OCI-LY1 (cell line): Measurements from ENCODE around the gene ZNF688.
A peak's percentile ranks its signal among the peaks of the same experiment; 100 is the strongest.

ENCODE experiments used
- H2AFZ ChIP-seq: fragments of 200-600 bp; sonication (generic), shearing (Covaris generic); 2 replicates; pipeline ENCODE4 v1.6.0; 2014; ENCODE audit warnings: antibody characterized with exemption, mild to moderate bottlenecking, low read length
- H3F3A ChIP-seq: fragments of 200-600 bp; sonication (generic), shearing (Covaris generic); 2 replicates; pipeline ENCODE4 v1.6.0; 2014; ENCODE audit warnings: mild to moderate bottlenecking, antibody characterized with exemption, low read length, moderate library complexity; ENCODE audit not compliant: insufficient read depth
- H3K27ac ChIP-seq: fragments of 200-600 bp; sonication (generic); 2 replicates; pipeline ENCODE4 v1.5.1; 2014; ENCODE audit warnings: low read length, mixed run types, mild to moderate bottlenecking, low read depth; ENCODE audit not compliant: poor library complexity, severe bottlenecking
- H3K27me3 ChIP-seq: fragments of 200-600 bp; sonication (generic); 2 replicates; pipeline ENCODE4 v1.6.0; 2014; ENCODE audit warnings: antibody characterized with exemption, mild to moderate bottlenecking, low read length, moderate library complexity; ENCODE audit not compliant: insufficient read depth
- H3K36me3 ChIP-seq: fragments of 200-600 bp; sonication (generic); 2 replicates; pipeline ENCODE4 v1.6.1; 2014; ENCODE audit warnings: mild to moderate bottlenecking, antibody characterized with exemption, low read length, moderate library complexity, mixed read lengths; ENCODE audit not compliant: insufficient read depth
- H3K4me1 ChIP-seq: fragments of 200-600 bp; sonication (generic); 2 replicates; pipeline ENCODE4 v1.5.1; 2014; ENCODE audit warnings: mild to moderate bottlenecking, low read length, moderate library complexity; ENCODE audit not compliant: insufficient read depth, severe bottlenecking
- H3K4me2 ChIP-seq: fragments of 200-600 bp; sonication (generic), shearing (Covaris generic); 2 replicates; pipeline ENCODE4 v1.6.1; 2014; ENCODE audit warnings: low read length
- H3K4me3 ChIP-seq: fragments of 200-600 bp; sonication (generic); 2 replicates; pipeline ENCODE4 v1.5.1; 2014; ENCODE audit warnings: low read length, low read depth, mild to moderate bottlenecking, mixed read lengths; ENCODE audit not compliant: poor library complexity, severe bottlenecking
- H3K79me2 ChIP-seq: fragments of 200-600 bp; shearing (Covaris generic); 2 replicates; pipeline ENCODE4 v1.6.1; 2016; ENCODE audit warnings: mixed run types, low read length, mixed read lengths; ENCODE audit not compliant: insufficient read depth
- H3K9ac ChIP-seq: fragments of 200-600 bp; sonication (generic), shearing (Covaris generic); 2 replicates; pipeline ENCODE4 v1.6.1; 2014; ENCODE audit warnings: mild to moderate bottlenecking, low read length, mixed read lengths
- H3K9me2 ChIP-seq: fragments of 200-600 bp; sonication (generic), shearing (Covaris generic); 2 replicates; pipeline ENCODE4 v1.6.1; 2014; ENCODE audit warnings: low read depth, mild to moderate bottlenecking, low read length, mixed read lengths
- H3K9me3 ChIP-seq: fragments of 200-600 bp; shearing (Covaris generic); 2 replicates; pipeline ENCODE4 v1.6.1; 2014; ENCODE audit warnings: low read length, mixed read lengths
- H4K20me1 ChIP-seq: fragments of 200-600 bp; sonication (generic), shearing (Covaris generic); 2 replicates; pipeline ENCODE4 v1.6.0; 2016; ENCODE audit warnings: mild to moderate bottlenecking, low read length; ENCODE audit not compliant: insufficient read depth
- EZH2 ChIP-seq: fragments of 200-600 bp; sonication (generic), shearing (Covaris generic); IDR thresholded peaks from 2 replicates; pipeline ENCODE4 v1.8.0; 2017; ENCODE audit warnings: borderline replicate concordance, mixed run types, mild to moderate bottlenecking, antibody characterized with exemption, low read length, moderate library complexity, mixed read lengths
- TF ChIP-seq, protein P1 (sequence below): fragments of 200-600 bp; sonication (generic), shearing (Covaris generic); IDR thresholded peaks from 2 replicates; pipeline ENCODE4 v1.5.1; 2017; ENCODE audit warnings: mild to moderate bottlenecking, antibody characterized with exemption, low read length, moderate library complexity, mixed read lengths

The ZNF688 gene

DNA sequence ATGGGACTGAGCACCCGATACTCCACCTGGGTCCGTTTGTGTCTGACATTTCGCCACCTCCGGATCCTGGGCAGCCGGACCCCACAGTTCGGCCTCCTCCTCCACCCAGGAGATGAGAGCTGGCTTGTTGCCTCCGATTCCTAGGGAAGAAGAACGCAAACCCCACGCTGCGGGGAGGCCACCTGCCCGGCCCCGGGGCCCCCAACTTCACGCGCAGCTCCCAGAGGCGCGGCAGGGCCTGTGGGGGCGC, 13.9 kb downstream of the ZNF688 start:
- Histone ChIP-seq H3K4me3 (peak overlapping the region; percentile 82), H3K9me2 (no peaks in the 10 kb centered on the region), H3F3A (0 out of 2 replicates have a peak, but pooled peaks cover 3% of the 10 kb centered on the region), H2AFZ (no peak overlapping the region), H3K4me1 (peaks cover 21% of the 10 kb centered on the region), H3K27ac (peak overlapping the region; percentile 64), H3K36me3 (peaks cover 38% of the 10 kb centered on the region), H3K9ac (peak overlapping the region; percentile 93), H4K20me1 (no peaks in the 10 kb centered on the region), H3K79me2 (0 out of 2 replicates have a peak, but pooled peaks cover 4% of the 10 kb centered on the region), H3K4me2 (peak overlapping the region; percentile 61), H3K27me3 (no peaks in the 10 kb centered on the region), H3K9me3 (no peaks in the 10 kb centered on the region)
- TF ChIP-seq, protein P1, sequence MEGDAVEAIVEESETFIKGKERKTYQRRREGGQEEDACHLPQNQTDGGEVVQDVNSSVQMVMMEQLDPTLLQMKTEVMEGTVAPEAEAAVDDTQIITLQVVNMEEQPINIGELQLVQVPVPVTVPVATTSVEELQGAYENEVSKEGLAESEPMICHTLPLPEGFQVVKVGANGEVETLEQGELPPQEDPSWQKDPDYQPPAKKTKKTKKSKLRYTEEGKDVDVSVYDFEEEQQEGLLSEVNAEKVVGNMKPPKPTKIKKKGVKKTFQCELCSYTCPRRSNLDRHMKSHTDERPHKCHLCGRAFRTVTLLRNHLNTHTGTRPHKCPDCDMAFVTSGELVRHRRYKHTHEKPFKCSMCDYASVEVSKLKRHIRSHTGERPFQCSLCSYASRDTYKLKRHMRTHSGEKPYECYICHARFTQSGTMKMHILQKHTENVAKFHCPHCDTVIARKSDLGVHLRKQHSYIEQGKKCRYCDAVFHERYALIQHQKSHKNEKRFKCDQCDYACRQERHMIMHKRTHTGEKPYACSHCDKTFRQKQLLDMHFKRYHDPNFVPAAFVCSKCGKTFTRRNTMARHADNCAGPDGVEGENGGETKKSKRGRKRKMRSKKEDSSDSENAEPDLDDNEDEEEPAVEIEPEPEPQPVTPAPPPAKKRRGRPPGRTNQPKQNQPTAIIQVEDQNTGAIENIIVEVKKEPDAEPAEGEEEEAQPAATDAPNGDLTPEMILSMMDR: no peak
- TF ChIP-seq EZH2: no peak

DNA sequence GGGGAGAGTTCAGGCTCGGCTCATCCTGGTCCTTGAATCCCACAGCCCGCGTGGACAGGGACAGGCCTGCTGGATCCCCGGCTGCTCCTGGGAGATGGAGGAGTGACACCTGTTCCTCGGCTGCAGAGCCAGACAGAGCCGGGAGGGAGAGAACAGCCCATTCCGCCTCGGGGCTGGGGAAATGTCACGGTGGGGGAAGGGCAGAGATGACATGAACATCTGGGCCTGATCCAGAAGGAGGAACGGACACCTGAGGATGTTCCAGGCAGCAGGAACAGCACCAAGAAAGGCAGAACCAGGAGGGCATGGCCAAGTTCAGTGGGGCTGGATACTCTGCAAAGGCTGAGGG, 15.4 kb downstream of the ZNF688 start:
- 0 out of 2 replicates have a peak, but pooled peaks cover 4% of the 10 kb centered on the region for H3K79me2 ChIP-seq

DNA sequence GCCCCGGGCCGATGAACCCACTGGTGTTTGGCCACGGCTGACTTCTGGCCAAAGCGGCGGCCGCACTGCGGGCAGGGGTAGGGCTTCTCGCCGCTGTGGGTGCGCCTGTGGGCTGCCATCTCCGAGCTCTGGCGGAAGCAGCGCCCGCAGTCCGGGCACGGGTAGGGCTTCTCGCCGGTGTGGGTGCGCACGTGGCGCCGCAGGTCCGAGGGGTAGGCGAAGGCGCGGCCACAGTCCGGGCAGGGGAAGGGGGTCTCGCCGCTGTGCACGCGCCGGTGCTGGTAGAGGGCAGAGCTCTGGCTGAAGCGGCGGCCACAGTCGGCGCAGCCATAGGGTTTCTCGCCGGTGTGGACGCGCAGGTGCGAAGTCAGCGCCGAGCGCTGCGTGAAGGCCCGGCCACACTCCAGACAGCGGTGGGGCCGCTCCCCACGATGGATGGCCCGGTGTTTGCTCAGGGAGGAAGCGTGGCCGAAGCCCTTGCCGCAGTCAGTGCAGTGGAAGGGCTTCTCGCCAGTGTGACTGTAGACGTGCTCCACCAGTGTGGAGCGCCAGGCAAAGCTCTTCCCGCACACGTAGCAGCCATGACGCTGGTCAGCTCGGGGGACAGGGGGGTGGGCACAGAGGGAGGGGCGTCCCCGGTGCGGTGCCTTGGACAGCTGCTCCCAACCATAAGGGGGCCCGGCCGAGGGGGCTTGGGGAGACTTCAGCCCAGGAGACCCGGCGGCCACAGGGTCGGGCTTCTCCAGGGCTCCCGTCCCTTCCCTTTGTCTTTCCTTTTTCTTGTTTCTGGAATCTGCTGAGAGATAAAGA, 16.0 kb downstream of the ZNF688 start:
- Histone ChIP-seq H3F3A (0 out of 2 replicates have a peak, but pooled peaks cover 3% of the 10 kb centered on the region), H3K9ac (no peak overlapping the region), H3K4me3 (no peak overlapping the region), H3K79me2 (0 out of 2 replicates have a peak, but pooled peaks cover 4% of the 10 kb centered on the region), H3K4me1 (peaks cover 11% of the 10 kb centered on the region), H3K4me2 (no peak overlapping the region), H3K9me2 (no peaks in the 10 kb centered on the region), H3K27ac (no peak overlapping the region), H3K36me3 (peaks cover 41% of the 10 kb centered on the region), H3K27me3 (no peaks in the 10 kb centered on the region), H4K20me1 (no peaks in the 10 kb centered on the region), H2AFZ (no peak overlapping the region), H3K9me3 (no peaks in the 10 kb centered on the region)
- no peak for TF ChIP-seq EZH2
- TF ChIP-seq, protein P1: no peak

More for the DNA sequence above, 15.4 kb downstream of the ZNF688 start:
- Histone ChIP-seq H4K20me1 (no peaks in the 10 kb centered on the region), H3K9ac (no peak overlapping the region), H3K4me3 (no peak overlapping the region), H3K9me2 (no peaks in the 10 kb centered on the region), H3K4me1 (peaks cover 13% of the 10 kb centered on the region), H3K27me3 (no peaks in the 10 kb centered on the region), H3K27ac (no peak overlapping the region), H3K9me3 (no peaks in the 10 kb centered on the region), H2AFZ (no peak overlapping the region), H3K36me3 (peaks cover 41% of the 10 kb centered on the region), H3K4me2 (no peak overlapping the region), H3F3A (0 out of 2 replicates have a peak, but pooled peaks cover 3% of the 10 kb centered on the region)
- no peak for TF ChIP-seq EZH2
- TF ChIP-seq, protein P1: no peak
